Esophagus muscularis mucosa (tissue), 4 donors: ENCODE data around the gene FLRT1.

ENCODE experiments used
- EP300 ChIP-seq: sonication (generic); formaldehyde crosslinking; IDR thresholded peaks from one replicate; pipeline ENCODE4 v1.6.1; 2017; ENCODE audit warnings: antibody characterized with exemption
- POLR2A ChIP-seq: fragments of 450-650 bp; IDR thresholded peaks from one replicate; pipeline ENCODE4 v1.6.1; 2017; ENCODE audit warnings: antibody characterized with exemption, moderate library complexity, mild to moderate bottlenecking, low read depth
- POLR2AphosphoS5 ChIP-seq, 2 donors: sonication (generic); formaldehyde crosslinking; IDR thresholded peaks; one replicate each; pipeline ENCODE4 v1.6.1; 2017; ENCODE audit warnings: antibody characterized with exemption in 2 of 2
- TF ChIP-seq, protein P1 (sequence below), 3 experiments: fragments of 200-600 bp in 2 of 3; fragments of 450-650 bp in 1 of 3; sonication (generic) in 2 of 3; IDR thresholded peaks; one replicate each; pipeline ENCODE4 v1.5.1; 2017 to 2019; ENCODE audit warnings: antibody characterized with exemption in 3 of 3, mild to moderate bottlenecking in 2 of 3, moderate library complexity in 1 of 3

DNA sequence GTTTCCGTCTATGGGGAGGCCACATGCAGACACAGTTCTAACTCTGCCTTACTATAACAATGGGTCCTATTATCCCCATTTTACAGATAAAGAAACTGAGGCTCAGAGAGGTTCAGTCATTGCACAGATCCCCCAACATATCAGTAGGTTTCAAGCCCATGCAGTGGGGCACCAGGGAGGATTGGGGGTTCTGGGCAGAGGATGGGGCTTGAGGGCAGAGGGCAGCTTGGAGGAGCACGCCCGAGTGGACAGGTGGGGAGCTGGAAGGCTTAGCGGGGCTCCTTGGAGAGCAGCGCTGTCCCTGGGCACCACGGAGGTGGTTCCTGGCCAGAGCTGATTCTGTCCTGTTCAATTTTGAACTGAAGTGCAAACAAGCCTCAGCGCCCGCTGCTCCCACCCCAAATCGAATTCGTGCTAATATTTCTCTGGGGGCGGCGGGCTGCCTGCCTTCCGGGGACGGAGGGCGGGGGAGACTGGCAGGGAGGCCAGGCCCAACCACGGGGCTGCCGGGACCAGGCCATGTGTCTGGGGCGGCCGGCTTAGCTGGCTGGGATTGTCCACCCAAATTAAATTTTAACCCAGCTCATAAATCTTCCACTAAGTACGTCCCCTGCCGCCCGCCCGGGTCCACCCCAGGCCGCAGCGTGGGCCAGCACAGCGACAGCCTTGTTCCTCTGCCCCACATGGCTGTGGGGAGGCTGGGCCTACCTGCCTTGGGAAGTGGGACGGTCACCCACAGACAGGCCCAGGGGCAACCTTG, 49.4 kb downstream of the FLRT1 start:
- TF ChIP-seq, protein P1, sequence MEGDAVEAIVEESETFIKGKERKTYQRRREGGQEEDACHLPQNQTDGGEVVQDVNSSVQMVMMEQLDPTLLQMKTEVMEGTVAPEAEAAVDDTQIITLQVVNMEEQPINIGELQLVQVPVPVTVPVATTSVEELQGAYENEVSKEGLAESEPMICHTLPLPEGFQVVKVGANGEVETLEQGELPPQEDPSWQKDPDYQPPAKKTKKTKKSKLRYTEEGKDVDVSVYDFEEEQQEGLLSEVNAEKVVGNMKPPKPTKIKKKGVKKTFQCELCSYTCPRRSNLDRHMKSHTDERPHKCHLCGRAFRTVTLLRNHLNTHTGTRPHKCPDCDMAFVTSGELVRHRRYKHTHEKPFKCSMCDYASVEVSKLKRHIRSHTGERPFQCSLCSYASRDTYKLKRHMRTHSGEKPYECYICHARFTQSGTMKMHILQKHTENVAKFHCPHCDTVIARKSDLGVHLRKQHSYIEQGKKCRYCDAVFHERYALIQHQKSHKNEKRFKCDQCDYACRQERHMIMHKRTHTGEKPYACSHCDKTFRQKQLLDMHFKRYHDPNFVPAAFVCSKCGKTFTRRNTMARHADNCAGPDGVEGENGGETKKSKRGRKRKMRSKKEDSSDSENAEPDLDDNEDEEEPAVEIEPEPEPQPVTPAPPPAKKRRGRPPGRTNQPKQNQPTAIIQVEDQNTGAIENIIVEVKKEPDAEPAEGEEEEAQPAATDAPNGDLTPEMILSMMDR (IDR thresholded peaks at IDR 0.05): no peak
- TF ChIP-seq POLR2AphosphoS5 (IDR thresholded peaks at IDR 0.05): no peak
- no peak for TF ChIP-seq EP300
- TF ChIP-seq POLR2A: no peak
